ENCODE measurements around the gene OGG1. TPM values are rescaled to one million over a fixed set of nuclear protein-coding genes. Genes with fewer than 3 reads are reported as not detected.

Gene OGG1
- total and polyA plus RNA-seq, 9 of the 15 experiments (the other 6 are each of a cell fraction or from before 2014, with no cell fraction given), result 6.6 to 33.0 (median 24.4) TPM

- TF ChIP-seq ZNF707 (CRISPR knock-in tag; conservative IDR thresholded peaks at IDR 0.05), result no peak
- no peak for TF ChIP-seq CHD4 (IDR thresholded peaks at IDR 0.05; ENCODE audit: insufficient read depth, insufficient replicate concordance, low read depth, low read length, poor library complexity, severe bottlenecking)
- TF ChIP-seq, protein P1, sequence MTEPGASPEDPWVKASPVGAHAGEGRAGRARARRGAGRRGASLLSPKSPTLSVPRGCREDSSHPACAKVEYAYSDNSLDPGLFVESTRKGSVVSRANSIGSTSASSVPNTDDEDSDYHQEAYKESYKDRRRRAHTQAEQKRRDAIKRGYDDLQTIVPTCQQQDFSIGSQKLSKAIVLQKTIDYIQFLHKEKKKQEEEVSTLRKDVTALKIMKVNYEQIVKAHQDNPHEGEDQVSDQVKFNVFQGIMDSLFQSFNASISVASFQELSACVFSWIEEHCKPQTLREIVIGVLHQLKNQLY (CRISPR knock-in tag; conservative IDR thresholded peaks at IDR 0.05), result no peak
- TF ChIP-seq CREB1 (IDR thresholded peaks at IDR 0.05), result peak; percentile 49; the same call in 1 of the 2 replicates
- no peak for TF ChIP-seq CREB1 (CRISPR knock-in tag; IDR thresholded peaks at IDR 0.05)
- TF ChIP-seq, protein P2, sequence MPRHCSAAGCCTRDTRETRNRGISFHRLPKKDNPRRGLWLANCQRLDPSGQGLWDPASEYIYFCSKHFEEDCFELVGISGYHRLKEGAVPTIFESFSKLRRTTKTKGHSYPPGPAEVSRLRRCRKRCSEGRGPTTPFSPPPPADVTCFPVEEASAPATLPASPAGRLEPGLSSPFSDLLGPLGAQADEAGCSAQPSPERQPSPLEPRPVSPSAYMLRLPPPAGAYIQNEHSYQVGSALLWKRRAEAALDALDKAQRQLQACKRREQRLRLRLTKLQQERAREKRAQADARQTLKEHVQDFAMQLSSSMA (CRISPR knock-in tag; IDR thresholded peaks at IDR 0.05), result no peak
- peak; percentile 85 for TF ChIP-seq SMC3 (conservative IDR thresholded peaks at IDR 0.05; ENCODE audit: insufficient read depth, low read depth, low read length)
- no peak for TF ChIP-seq SRSF1 (IDR thresholded peaks at IDR 0.05; ENCODE audit: low read depth, low read length)
- no peak for TF ChIP-seq POLR2A (conservative IDR thresholded peaks at IDR 0.05)
- no peak for TF ChIP-seq ZNF23 (CRISPR knock-in tag; IDR thresholded peaks at IDR 0.05)
- TF ChIP-seq, protein P3, sequence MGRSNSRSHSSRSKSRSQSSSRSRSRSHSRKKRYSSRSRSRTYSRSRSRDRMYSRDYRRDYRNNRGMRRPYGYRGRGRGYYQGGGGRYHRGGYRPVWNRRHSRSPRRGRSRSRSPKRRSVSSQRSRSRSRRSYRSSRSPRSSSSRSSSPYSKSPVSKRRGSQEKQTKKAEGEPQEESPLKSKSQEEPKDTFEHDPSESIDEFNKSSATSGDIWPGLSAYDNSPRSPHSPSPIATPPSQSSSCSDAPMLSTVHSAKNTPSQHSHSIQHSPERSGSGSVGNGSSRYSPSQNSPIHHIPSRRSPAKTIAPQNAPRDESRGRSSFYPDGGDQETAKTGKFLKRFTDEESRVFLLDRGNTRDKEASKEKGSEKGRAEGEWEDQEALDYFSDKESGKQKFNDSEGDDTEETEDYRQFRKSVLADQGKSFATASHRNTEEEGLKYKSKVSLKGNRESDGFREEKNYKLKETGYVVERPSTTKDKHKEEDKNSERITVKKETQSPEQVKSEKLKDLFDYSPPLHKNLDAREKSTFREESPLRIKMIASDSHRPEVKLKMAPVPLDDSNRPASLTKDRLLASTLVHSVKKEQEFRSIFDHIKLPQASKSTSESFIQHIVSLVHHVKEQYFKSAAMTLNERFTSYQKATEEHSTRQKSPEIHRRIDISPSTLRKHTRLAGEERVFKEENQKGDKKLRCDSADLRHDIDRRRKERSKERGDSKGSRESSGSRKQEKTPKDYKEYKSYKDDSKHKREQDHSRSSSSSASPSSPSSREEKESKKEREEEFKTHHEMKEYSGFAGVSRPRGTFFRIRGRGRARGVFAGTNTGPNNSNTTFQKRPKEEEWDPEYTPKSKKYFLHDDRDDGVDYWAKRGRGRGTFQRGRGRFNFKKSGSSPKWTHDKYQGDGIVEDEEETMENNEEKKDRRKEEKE (IDR thresholded peaks at IDR 0.05; ENCODE audit: borderline replicate concordance in 1 of 2, control insufficient read depth in 1 of 2, low read depth in 2 of 2, low read length in 1 of 2), result peak in 1 of 2 experiments; percentile 70; a peak in 1 of 4 replicates
- no peak for TF ChIP-seq HMG20B (CRISPR knock-in tag; IDR thresholded peaks at IDR 0.05)
- TF ChIP-seq ZNF324 (CRISPR knock-in tag; IDR thresholded peaks at IDR 0.05), result no peak
- no peak for TF ChIP-seq MIER1 (IDR thresholded peaks at IDR 0.05; ENCODE audit: low read depth)
- TF ChIP-seq TRIM28 (IDR thresholded peaks at IDR 0.05), result no peak
- TF ChIP-seq MCM2 (IDR thresholded peaks at IDR 0.05; ENCODE audit: low read depth), result no peak
- TF ChIP-seq NFATC3 (IDR thresholded peaks at IDR 0.05), result no peak
- no peak for TF ChIP-seq ZFPM2 (CRISPR knock-in tag; IDR thresholded peaks at IDR 0.05)
- TF ChIP-seq, protein P4, sequence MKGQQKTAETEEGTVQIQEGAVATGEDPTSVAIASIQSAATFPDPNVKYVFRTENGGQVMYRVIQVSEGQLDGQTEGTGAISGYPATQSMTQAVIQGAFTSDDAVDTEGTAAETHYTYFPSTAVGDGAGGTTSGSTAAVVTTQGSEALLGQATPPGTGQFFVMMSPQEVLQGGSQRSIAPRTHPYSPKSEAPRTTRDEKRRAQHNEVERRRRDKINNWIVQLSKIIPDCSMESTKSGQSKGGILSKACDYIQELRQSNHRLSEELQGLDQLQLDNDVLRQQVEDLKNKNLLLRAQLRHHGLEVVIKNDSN (CRISPR knock-in tag; IDR thresholded peaks at IDR 0.05), result peak; percentile 89
- TF ChIP-seq MTA2 (IDR thresholded peaks at IDR 0.05; ENCODE audit: low read depth), result no peak
- TF ChIP-seq, protein P5, sequence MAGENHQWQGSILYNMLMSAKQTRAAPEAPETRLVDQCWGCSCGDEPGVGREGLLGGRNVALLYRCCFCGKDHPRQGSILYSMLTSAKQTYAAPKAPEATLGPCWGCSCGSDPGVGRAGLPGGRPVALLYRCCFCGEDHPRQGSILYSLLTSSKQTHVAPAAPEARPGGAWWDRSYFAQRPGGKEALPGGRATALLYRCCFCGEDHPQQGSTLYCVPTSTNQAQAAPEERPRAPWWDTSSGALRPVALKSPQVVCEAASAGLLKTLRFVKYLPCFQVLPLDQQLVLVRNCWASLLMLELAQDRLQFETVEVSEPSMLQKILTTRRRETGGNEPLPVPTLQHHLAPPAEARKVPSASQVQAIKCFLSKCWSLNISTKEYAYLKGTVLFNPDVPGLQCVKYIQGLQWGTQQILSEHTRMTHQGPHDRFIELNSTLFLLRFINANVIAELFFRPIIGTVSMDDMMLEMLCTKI (IDR thresholded peaks at IDR 0.05; ENCODE audit: partially characterized antibody), result no peak
Observed at GRCh38 chr3:9715764-9716437, 33.9 kb upstream of the OGG1 start (continued).
